Breast epithelium (tissue), 3 donors: ENCODE data around the gene HYLS1.
"Not testable (repeated sequence)": the region's sequence is repeated elsewhere in the genome, so short reads cannot be mapped to it uniquely, and the experiment has no call there.

Experiments
- POLR2A ChIP-seq: fragments of 450-650 bp; IDR thresholded peaks from one replicate; pipeline ENCODE4 v1.6.1; 2016; ENCODE audit warnings: antibody characterized with exemption, mild to moderate bottlenecking, moderate library complexity
- POLR2AphosphoS5 ChIP-seq, 3 donors: sonication (generic); formaldehyde crosslinking; IDR thresholded peaks; one replicate each; pipeline ENCODE4 v1.6.1; 2017; ENCODE audit warnings: antibody characterized with exemption in 3 of 3
- TF ChIP-seq, protein P1 (sequence below), 3 donors: fragments of 450-650 bp; IDR thresholded peaks; one replicate each; pipeline ENCODE4 v1.5.1; 2016 to 2017; ENCODE audit warnings: antibody characterized with exemption in 3 of 3, mild to moderate bottlenecking in 3 of 3, moderate library complexity in 3 of 3

DNA sequence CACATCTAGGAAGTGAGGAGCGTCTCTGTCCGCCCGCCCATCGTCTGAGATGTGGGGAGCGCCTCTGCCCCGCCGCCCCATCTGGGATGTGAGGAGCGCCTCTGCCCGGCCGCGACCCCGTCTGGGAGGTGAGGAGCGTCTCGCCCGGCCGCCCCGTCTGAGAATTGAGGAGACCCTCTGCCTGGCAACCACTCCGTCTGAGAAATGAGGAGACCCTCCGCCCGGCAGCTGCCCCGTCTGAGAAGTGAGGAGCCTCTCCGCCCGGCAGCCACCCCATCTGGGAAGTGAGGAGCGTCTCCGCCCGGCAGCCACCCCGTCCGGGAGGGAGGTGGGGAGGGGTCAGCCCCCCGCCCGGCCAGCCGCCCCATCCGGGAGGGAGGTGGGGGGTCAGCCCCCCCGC, 24.7 kb upstream of the HYLS1 start:
- not testable (repeated sequence) for TF ChIP-seq POLR2AphosphoS5 (IDR thresholded peaks at IDR 0.05); POLR2A
- TF ChIP-seq, protein P1, sequence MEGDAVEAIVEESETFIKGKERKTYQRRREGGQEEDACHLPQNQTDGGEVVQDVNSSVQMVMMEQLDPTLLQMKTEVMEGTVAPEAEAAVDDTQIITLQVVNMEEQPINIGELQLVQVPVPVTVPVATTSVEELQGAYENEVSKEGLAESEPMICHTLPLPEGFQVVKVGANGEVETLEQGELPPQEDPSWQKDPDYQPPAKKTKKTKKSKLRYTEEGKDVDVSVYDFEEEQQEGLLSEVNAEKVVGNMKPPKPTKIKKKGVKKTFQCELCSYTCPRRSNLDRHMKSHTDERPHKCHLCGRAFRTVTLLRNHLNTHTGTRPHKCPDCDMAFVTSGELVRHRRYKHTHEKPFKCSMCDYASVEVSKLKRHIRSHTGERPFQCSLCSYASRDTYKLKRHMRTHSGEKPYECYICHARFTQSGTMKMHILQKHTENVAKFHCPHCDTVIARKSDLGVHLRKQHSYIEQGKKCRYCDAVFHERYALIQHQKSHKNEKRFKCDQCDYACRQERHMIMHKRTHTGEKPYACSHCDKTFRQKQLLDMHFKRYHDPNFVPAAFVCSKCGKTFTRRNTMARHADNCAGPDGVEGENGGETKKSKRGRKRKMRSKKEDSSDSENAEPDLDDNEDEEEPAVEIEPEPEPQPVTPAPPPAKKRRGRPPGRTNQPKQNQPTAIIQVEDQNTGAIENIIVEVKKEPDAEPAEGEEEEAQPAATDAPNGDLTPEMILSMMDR (IDR thresholded peaks at IDR 0.05), result not testable (repeated sequence)
